ENCODE results near the gene HERC2. TPM values are rescaled to one million over a fixed set of nuclear protein-coding genes. Genes with fewer than 3 reads are reported as not detected.

The HERC2 gene
- total and polyA plus RNA-seq, 2 donors (not counting 3 experiments of a cell fraction or from before 2014, with no cell fraction given), result 46.1 to 83.9 TPM

DNA sequence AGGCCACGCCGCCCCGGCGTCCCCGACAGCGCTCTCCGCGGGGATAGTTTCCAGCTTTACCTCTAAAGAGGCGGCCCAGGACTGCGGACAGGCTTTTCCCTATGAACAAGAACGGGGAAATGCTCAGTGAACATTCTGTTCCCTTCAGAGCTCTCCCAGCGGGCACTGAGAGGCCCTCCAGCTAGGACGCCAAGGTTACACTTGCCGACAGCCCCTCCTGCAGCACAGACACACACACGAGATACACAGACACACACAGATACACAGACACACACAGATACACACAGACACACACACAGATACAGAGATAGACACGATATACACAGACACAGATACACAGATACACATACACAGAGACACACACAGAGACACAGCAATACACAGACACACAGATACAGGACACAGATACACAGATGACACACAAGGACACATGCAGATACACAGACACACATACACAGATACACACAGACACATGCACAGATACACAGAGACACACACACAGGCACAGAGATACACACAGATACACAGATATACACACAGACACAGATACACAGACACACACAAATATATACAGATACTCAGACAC is 222.3 kb downstream of the HERC2 start:
- FAIRE-seq, result no peak
- Histone ChIP-seq H3K9me1 (replicated peaks; ENCODE audit: control insufficient read depth, extremely low read depth, insufficient read depth, low read length) (no peaks in the 10 kb centered on the region), H3K4me1 (ENCODE audit: control insufficient read depth, extremely low read depth, insufficient read depth, low read length) (peaks cover 12% of the 10 kb centered on the region), H3K79me2 (ENCODE audit: control insufficient read depth, insufficient read depth, low read length) (no peaks in the 10 kb centered on the region), H3K27me3 (ENCODE audit: control insufficient read depth in 2 of 2, insufficient read depth in 2 of 2, low read length in 2 of 2) (peaks cover 39 to 47% of the 10 kb centered on the region in 2 experiments), H3K36me3 (ENCODE audit: control insufficient read depth in 2 of 2, extremely low read depth in 1 of 2, insufficient read depth in 2 of 2, low read length in 2 of 2) (no peaks in the 10 kb centered on the region), H4K20me1 (replicated peaks; ENCODE audit: control insufficient read depth, extremely low read depth, insufficient read depth, low read length) (no peaks in the 10 kb centered on the region), H3K9ac (replicated peaks; ENCODE audit: extremely low read depth, insufficient read depth, low read length) (no peak overlapping the region), H3K9me3 (replicated peaks; ENCODE audit: control insufficient read depth, insufficient read depth, low read length) (no peaks in the 10 kb centered on the region), H2AFZ (ENCODE audit: low read depth, low read length) (no peak overlapping the region), H3K27ac (ENCODE audit: insufficient read depth, low read depth, low read length) (no peak overlapping the region), H3K4me2 (ENCODE audit: insufficient read depth, low read length) (no peak overlapping the region), H3K4me3 (replicated peaks in 1 of 3; ENCODE audit: insufficient read depth in 1 of 3, low read depth in 1 of 3, low read length in 3 of 3) (no peak overlapping the region)
- DNase-seq (ENCODE audit: low read depth, low spot score), result no peak
- CTCF ChIA-PET, result interaction anchor here (0.6 to 2.9 kb wide), 4 partner anchors 9 to 79 kb away, joined by 3 to 28 read pairs (median 4); no protein-coding TSS in a partner anchor
- TF ChIP-seq POLR2A (IDR thresholded peaks at IDR 0.05; ENCODE audit: low read depth, low read length) (no peak), MYC (IDR thresholded peaks at IDR 0.05; ENCODE audit: low read depth, low read length) (no peak), FOS (IDR thresholded peaks at IDR 0.05; ENCODE audit: borderline replicate concordance, insufficient read depth, low read length) (no peak), CTCF (IDR thresholded peaks at IDR 0.05; ENCODE audit: extremely low read depth in 1 of 2, insufficient read depth in 1 of 2, low read depth in 1 of 2, low read length in 2 of 2) (no peak), POLR2AphosphoS5 (IDR thresholded peaks at IDR 0.05; ENCODE audit: insufficient read depth, low read depth, low read length) (no peak), GATA2 (IDR thresholded peaks at IDR 0.05; ENCODE audit: insufficient read depth, insufficient read length, low read depth, low read length) (no peak), JUN (IDR thresholded peaks at IDR 0.05; ENCODE audit: borderline replicate concordance, insufficient read depth, insufficient read length, low read depth) (no peak), EZH2 (IDR thresholded peaks at IDR 0.05; ENCODE audit: borderline replicate concordance, low read depth, low read length, severe bottlenecking) (no peak)
- TF ChIP-seq, protein P1, sequence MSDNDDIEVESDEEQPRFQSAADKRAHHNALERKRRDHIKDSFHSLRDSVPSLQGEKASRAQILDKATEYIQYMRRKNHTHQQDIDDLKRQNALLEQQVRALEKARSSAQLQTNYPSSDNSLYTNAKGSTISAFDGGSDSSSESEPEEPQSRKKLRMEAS (IDR thresholded peaks at IDR 0.05; ENCODE audit: insufficient read depth, insufficient read length), result no peak
- POLR2A ChIA-PET, result no interaction called here
- dilution Hi-C loops (cut with MboI; ENCODE audit: extremely low pct_ligation_motif_present, low sequenced_read_pairs) (no loop called here), intact Hi-C loops (cut with micrococcal nuclease) (no loop called here)
- no TSS peak for BruUV-seq (replicated peaks)
